DMS53 (cell line): ENCODE results near the gene PCDH15.

Source experiments
- DNase-seq: peaks from one replicate; lab custom pipeline; 2025; lab: John Stamatoyannopoulos, UW

The PCDH15 gene

DNA sequence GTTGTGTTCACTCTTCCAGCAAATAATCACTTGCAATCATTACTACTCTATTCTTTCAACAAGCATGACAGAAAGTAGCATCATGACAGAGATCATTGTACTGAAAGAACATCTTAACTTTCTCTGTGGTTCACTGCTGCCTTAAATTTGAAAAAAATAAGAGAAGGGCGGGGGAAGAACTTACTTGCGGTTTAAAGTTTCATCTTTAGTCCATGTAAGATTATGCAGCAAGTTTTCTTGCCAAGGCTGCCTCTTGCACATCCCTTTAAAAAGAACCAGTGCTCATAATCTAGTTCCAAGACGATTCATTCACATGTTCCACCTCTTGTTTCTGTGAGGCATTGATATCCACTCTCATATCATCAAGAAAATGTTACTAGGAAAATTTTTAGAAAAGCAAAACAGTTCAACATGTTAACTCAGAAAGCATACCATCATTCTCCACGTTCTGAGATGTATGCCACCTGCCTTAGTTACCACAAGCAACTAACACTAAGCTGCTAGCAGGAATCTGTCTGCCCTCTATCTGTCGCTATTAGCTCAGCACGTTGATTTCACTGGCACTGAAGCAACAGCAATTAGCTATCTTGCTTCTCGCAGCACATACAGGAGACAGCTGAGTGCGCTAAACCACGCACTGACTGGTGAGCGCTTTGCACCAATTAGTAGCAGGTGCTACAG lies at the start of gene PCDH15:
Gene PCDH15 (minus strand): TSS at position 491 of the 681 bp plus-strand sequence. CDS start 136,969 bp downstream, outside the sequence.
- DNase-seq, result peak; percentile 87

DNA sequence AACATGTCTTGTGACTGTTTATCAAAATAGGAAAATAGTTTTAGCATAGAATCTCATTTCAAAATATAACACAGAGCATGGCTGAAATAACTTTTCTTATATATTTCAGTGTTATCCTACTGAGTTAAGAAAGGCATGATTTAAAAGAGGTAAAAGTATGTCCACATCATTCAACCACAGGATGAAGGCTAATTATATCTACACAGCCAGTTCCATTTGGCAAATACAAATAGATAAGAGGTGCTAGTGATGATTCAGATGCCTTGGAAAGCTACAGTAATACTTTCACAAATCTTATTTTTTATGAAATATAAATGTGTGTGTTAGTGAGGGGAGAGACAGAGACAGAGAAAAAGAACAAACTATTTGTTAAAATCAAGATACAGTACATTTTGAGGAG lies 42.9 kb upstream of the PCDH15 start:
- DNase-seq, result no peak

DNA sequence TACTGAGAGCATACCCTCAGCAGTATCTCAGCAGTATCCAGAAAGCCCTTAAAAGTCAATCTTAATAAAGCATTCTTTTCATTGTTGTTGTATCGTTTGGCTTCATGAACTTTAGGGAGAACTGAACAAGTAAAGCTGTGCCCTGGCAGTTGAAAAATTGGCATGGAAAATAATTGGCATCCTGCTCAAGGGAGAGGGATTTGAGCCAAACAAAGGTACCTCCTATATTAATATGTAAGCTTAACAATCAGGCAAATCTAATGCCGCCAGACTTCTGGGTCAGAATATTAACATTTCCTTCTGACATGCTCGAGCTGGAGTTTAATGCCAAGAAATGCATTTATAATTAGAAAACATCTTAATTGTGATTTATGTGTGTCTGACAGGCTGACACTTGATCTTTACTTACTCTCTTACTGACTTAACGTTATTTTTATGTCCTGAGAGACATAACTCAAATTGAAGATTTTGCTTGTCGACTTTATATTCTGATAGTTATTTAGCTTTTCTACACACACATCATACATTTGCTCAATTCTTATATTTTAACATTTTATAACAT lies 42.1 kb upstream of the PCDH15 start:
- DNase-seq, result no peak

DNA sequence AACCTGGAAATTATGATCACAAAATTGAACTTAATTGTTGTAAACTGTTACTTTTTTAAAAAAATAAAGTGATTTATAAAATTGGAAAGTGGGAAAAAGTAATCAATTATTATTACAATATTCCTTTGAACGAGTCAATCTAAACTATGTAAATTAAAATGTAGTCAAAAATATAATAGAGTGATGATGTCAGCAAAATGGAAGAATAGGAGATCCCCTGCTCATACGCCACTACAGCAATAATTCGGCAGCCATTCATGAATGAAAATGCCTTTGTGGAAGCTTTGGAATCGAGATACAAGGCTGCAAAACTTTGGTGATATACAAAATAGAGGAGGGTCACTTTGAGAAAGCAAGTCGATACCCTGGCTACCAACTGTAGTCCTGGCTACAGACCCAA lies 36.4 kb upstream of the PCDH15 start:
- DNase-seq, result no peak

DNA sequence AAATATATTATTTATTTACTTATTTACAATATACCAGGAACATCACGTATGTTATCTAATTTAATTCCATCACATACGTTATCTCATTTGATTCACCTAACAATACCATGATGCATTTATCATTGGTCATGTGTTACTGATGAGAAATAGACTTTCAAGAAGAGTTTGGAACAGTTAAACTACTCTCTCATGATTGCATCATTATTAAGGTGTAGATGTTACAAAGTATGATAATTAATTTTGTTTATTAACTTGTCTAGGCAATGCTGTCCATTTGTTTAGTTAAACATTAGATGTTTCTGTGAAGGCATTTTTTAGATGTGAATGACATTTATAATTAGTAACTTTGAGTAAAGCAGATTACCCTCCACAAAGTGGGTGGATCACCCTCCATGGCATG lies 32.0 kb upstream of the PCDH15 start:
- DNase-seq, result no peak

DNA sequence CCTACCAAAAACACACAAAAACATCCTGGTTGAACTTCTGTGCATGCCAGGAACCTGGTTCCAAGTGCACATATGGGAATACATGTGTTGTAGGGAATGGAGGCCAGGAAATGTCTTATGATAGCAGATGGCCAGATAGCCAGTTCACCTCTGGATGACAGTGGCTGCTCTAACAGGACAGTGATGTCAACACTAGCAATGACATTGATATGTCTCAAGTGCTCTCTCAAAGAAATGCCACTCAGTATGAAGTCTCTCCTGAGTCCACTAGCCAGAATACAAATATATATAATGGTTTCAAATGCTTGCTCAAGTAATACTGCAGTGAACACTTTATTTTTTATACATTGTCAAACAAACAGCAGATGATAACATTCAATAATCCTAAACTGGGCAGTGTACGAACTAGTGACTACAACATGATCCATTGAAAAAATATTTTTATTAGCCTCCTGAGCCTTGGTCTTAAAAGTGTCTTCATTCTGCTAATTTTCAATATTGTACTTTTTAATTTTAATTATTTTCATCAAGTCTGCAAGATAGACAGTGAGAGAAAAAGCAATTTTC lies 26.0 kb upstream of the PCDH15 start:
- peak; percentile 49 for DNase-seq

DNA sequence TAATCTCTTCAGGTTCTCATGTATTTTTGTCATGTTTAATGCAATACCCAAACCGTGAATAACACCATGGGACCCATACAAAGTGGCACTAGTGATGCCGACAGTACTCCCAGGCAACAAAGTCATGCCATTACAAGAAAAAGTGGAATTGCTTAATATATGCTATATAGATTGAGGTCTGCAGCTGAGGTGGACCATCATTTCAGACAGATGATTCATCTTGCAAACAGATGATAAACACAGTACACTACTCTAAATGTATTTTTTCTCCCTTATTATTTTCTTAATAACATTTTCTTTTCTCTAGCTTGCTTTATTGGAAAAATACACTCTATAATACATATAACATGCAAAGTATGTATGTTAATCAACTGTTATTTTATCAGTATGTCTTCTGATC lies 14.6 kb upstream of the PCDH15 start:
- no peak for DNase-seq

DNA sequence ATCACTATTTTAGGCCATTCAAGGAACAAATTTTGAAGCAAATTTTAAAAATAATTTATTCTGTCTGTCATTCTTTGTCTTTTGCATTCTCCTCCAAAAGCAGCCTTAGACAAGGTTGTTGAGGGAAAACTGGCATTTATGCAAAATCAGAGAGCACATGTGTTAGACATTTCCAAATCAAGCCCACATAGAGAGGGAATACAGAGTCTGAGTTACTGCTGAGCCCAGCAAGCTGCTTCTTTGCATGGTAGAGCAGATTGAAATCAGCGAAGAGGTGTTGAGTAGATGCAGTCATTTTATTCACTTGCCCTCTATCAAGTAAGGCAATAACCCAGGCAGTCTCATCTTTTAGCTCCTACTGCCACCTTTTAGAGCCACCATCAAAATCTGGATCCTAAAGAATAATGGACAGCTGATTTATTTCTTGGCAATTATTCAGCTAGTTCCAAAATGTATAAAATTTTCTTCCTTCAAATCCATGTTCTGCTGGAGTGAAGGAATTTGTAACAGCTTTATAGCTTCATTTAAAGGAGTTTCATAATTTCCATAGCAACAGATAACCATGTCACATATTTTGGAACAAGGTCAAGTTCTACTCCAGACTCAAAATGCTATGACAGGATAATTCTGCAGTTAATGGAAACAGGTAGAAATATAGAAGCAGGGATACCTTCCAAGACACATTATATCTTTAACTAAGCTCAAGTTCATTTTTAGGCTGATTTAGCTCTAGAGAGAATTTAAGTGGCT lies 7.3 kb upstream of the PCDH15 start:
- DNase-seq, result no peak

DNA sequence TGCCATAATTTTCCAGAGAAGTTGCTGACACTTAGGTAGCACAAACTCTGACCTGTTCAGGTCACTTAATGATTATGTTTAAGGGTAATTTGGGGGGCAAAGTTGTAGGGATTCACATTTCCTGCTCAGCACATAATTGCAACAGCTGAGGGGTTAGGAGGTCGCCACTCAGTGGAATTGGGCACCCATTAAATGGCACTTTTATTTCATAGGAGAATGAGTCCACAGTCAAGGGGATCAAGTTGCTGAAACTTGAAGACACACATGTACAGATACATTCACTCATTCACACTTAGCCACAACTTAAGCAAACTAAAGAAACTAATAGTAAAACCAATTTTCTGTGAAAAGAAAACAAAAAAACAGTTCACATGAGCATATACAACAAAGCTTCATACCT lies 1.5 kb downstream of the PCDH15 start:
- DNase-seq, result no peak

DNA sequence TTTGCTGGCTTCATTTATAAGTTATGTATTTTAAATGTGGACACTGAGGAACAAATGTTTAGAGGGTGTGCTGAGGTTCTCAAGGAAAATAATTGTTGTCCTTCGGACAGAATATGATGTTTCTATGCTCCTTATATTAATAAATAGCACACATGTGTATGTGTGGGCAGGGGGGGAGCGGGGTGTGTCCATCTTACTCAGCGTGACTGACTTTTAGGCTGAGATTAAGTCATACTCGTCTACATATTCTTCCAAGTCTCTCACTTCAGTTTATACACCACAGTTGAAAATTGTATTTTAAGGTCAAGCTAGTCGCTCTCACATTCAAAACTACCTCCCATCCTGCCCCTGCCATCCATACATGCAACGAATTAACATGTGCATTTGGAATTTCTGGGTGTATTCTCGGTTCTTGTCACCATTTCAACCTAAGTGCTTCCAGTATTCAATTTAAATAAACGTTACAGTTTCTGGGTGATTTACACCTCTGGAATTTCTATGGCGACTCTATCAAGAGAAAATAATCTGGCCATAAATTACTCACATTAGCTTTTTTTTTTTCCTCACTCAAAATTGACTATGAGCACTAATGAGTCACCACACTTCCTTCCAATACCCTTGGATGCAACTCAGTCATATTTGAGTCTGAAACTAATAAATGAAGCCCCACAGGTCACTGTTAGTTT lies 3.3 kb downstream of the PCDH15 start:
- no peak for DNase-seq

DNA sequence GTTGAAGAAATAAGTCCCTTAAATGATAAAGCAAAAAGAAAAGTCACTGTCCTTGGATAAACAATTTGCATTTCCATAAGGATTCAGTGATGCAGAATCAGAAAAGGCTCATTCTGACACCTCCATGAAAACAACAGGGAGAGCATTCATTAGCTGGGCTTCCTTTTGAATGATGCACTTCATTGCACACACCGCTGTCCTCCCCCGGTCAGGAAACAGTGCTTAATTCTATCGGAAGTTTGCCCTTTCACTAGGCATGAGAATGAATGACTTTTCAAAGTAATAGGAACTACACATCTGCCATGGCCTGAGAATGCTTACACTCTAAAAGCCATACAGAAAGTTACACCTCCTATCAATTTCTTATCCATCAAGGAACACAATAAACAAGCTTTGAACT lies 4.2 kb downstream of the PCDH15 start:
- no peak for DNase-seq

DNA sequence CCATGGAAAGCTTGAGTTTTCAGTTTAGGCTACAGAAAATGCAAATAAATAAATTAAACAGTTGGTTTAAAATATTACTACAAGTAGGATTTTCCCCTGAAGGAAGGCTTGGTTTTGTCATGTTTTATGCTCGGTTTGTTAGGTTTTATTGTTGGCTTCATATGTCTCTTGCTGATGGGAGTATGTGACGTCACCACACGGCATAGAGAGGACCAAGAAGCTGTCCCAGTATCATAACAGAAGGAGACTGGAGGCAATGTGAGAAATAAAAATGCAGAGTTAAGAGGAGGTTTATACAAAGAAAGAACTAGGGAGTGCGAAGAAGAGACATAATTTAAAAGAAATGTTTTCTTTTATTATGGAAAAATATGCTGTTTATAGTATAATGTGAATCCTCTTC lies 24.4 kb downstream of the PCDH15 start:
- no peak for DNase-seq

DNA sequence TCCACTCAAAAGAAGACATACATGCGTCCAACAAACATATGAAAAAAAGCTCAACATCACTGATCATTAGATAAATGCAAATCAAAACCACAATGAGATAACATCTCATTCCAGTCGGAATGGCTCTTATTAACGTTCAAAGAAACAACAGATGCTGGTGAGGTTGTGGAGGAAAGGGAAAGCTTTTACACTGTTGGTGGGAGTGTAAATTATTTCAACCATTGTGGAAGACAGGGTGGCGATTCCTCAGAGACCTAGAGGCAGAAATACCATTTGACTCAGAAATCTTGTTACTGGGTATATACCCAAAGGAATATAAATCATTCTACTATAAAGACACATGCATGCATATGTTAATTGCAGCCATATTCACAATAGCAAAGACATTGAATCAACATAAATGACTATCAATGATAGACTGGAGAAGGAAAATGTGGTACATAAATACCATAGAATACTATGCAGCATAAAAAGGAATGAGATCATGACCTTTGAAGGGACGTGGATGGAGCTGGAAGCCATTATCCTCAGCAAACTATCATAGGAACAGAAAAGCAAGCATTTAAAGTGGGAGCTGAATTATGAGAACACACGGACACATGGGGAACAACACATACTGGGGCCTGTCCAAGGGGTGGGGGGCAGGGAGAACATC lies 28.4 kb downstream of the PCDH15 start:
- DNase-seq, result no peak

DNA sequence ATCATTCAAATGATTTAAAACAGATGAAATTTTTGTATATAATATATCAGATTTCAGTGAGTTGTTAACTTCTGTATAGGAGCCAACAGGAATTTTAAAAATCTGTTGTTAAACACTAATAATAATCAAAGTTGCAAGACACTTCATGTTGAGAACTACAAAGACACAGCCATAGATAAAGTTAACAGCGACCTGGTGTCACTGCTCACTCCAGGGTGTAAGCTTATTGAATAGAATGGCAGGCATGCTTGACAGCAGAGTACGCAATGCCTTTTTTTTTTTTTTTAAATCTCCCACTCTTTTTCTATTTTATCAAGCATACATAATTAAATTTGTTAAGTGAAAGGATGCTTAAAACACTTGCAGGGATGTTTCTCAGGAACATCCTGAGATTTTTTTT lies 32.0 kb downstream of the PCDH15 start:
- no peak for DNase-seq

DNA sequence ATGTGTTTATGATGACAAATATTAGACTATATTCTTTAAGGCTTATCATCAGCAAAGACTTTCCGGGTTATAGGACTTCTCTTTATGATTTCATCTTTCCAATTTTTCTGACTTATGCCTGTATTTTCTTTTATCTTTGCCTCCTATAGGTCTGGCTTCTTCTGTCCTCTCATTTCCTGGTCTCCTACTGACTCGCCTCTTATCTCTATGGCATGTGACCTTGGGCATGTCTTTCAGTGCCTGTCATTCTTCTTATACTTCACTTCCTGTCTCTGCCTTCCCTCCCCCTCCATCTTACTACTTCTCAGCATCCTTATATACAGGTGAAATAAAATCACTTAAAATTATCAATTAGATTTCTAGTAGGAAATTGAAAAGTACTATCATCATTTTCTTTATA lies 42.2 kb downstream of the PCDH15 start:
- peak; percentile 39 for DNase-seq

DNA sequence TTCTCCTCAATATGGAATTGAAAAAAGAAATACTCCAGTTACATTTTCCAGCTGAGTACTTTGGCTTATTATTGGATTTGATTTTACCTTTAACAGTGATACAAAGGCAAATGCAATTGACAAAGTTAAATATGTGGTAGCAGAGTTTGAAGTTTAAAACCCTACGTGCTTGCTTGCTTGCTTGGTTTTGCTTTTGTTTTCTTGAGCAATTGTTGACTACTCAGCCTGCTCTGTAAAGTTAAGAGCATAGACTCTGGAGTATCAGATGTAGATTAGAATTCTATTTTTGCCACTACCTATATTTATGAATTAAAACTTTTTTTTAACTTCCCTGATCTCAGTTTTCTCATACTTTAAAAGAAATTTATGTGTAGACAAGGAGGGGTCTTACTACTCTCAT lies 51.4 kb downstream of the PCDH15 start:
- DNase-seq, result no peak

DNA sequence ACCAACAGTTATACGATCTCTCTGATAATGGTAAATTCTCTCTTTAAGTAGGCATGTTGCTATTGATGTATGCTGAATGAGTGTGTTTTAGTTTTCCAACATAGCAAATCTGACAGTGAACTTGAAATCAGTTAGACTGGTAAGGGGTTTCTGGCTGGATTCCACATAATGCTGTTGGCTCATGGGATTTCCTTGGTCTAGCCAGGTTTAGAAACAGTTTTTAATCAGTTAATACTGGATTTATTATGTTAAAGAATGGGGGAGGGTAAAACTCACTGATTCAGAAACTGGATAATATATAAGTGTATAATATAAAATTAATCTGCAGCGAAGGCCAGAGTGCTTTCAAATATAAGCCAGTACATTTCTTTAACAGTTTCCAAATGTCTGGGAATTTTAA lies 55.6 kb downstream of the PCDH15 start:
- DNase-seq, result no peak

DNA sequence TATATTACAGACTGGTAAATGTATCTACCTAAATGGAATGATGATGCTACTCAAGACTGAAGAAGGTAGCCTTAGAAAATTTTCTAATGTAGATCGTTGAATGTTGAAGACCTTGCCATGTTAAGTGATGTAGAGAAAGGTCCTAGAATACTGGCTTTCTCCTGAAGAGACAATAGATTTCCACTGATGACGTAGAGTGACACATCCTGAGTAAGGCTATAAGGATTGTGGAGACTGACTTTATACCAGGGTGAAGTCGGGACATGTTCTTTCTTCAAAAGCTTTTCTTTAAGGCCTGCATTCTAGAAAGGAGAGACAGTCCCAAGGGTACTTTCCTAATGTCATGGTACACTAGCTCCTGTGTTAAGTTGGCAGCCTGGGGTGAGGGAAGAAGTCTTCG lies 58.6 kb downstream of the PCDH15 start:
- DNase-seq, result no peak

DNA sequence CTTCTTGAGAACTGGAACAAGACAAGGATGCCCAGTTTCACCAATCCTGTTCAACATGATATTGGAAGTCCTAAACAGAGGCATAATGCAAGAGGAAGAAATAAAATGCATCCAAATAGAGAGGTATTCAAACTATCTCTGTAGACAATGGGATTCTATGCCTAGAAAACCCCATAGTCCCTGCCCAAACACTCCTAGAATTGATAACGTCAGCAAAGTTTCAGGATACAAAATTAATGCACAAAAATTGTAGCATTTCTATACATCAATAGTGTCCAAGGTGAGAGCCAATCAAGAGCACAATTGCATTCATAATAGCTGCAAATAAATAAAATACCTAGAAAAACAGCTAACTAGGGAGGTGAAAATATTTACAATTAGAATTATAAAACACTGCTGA lies 72.5 kb downstream of the PCDH15 start:
- DNase-seq, result no peak

DNA sequence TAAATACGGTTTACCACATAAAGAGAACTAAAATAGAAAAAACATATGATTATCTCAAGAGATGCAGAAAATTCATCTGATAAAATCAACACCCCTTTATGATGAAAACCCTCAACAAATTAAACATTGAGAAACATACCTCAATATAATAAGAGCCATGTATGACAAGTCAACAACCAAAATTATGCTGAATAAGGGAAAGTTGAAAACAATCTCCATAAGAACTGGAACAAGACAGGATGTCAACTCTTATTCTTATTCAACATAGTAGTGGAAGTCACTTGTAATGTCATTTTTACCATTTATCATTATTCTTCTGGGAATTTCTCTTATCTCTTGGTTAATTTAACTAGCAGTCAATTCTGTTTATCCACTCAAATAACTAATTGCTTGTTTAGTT lies 79.0 kb downstream of the PCDH15 start:
- no peak for DNase-seq

DNA sequence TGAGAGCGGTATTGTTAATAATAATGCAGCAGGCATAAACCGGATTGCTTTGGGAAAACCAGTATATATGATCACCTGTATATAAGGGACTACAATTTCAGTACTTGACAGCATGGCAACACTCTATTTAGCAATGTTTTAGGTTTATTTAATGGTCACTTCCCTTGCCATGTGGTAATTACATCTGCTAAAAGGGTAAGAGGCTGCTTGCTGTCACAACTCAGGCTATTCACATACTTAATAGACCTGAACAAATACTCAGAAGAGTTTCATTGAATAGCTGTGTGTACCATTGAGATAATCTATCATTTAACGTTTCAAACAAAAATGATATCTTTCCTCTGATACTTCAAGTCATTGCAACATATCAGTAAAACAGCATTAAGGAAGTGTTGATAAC lies 90.1 kb downstream of the PCDH15 start:
- peak; percentile 76 for DNase-seq

DNA sequence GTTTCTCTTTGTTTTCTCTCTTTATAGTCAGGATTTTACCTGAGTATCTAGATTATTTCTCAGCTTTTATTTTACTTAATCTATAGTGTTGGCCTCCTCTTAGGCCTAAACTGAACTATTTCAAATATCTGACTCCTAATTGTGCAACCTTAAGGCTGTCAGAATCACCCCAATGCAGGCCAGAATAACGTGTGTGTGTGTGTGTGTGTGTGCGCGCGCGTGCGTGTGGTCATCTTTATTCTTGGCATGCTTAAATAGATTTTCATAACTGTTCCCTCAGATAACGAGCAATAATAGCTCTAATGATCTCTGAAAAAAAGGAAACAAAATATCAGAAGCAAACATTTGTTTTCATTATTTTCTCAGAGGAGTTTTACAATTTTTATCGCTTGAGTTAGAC lies 92.4 kb downstream of the PCDH15 start:
- DNase-seq, result no peak
